Mucosa of descending colon (tissue), 3 donors: Measurements from ENCODE around the gene UGT2B28. TPM values are rescaled to one million over a fixed set of nuclear protein-coding genes. Genes with fewer than 3 reads are reported as not detected.
"Not testable (repeated sequence)": the region's sequence is repeated elsewhere in the genome, so short reads cannot be mapped to it uniquely, and the experiment has no call there.

Source experiments
- ATAC-seq: fragments of 200-7000 bp; cut with Tn5 transposase; one replicate; pipeline ENCODE4 v1.9.1; 2020; ENCODE audit warnings: mild to moderate bottlenecking, moderate library complexity
- DNase-seq, 3 donors: peaks; one replicate each; pipeline ENCODE4 v3.0.0-alpha.2; 2020
- H3K36me3 ChIP-seq: fragments of 200-600 bp; one replicate; pipeline ENCODE4 v1.8.0; 2021; ENCODE audit warnings: low read depth, mild to moderate bottlenecking
- H3K4me1 ChIP-seq: fragments of 200-600 bp; one replicate; pipeline ENCODE4 v1.8.0; 2021; ENCODE audit warnings: low read depth, mild to moderate bottlenecking
- H3K4me3 ChIP-seq: fragments of 200-600 bp; one replicate; pipeline ENCODE4 v1.8.0; 2021; ENCODE audit warnings: mild to moderate bottlenecking
- H3K9me3 ChIP-seq: fragments of 200-600 bp; one replicate; pipeline ENCODE4 v1.8.0; 2021; ENCODE audit warnings: mild to moderate bottlenecking
- intact Hi-C, 2 donors: fragments of 100-400 bp; cut with DNase I in 1 of 2; cut with micrococcal nuclease in 1 of 2; formaldehyde crosslinking; loops; one replicate each; pipeline versions ENCODE4 v1.11.0 to v1.11.1; 2022; cut with DNase I, micrococcal nuclease
- total RNA-seq, 3 donors: library from RNA; stranded (reverse); fragmentation: NEBNext Ultra II Directional in 2 of 3; extraction: Animal tissue kit (Norgen Biotek cat#: 25700) in 2 of 3; gene quantifications; one replicate each; pipeline versions ENCODE4 v1.2.1 to v1.2.4, GENCODE V29; 2021 to 2023
- donor health status: DM: no; HTN: no; CAD: no; lungs with moderate emphysema.
- donor health status: DM: no; HTN: no; CAD: no.
- donor health status: DM: no; HTN: yes; CAD: no.

The UGT2B28 gene
- total RNA-seq, 3 donors from 2014 or later, result not detected

GRCh38 chr4:69343558-69344420 is 63.5 kb downstream of the UGT2B28 start:
- H3K9me3 ChIP-seq, H3K4me1 ChIP-seq, DNase-seq, H3K36me3 ChIP-seq, intact Hi-C loops, H3K4me3 ChIP-seq: not testable (repeated sequence)
- peak; percentile 60 for ATAC-seq

Other genes starting within 250 kb of the UGT2B28 start
- 1 to 10 TPM in 2 of 3 donors, under 1 TPM in 1; 0.73 to 6.0 (median 5.2) TPM for gene UGT2B7, start 184.0 kb upstream of the UGT2B28 start, total RNA-seq
- gene UGT2B11, start 65.7 kb upstream of the UGT2B28 start, total RNA-seq, result under 1 TPM in 2 of 3 donors, not detected in 1; 0.13 to 0.26 TPM
- not detected for gene UGT2B4, start 215.4 kb downstream of the UGT2B28 start, total RNA-seq